NOMO-1 treated with DMSO at 0.1 percent for 48 hours (cell line): ENCODE measurements around the gene RABAC1.
A peak's percentile ranks its signal among the peaks of the same experiment; 100 is the strongest.

ENCODE experiments used
- DNase-seq: peaks from one replicate; lab custom pipeline; 2025; ENCODE audit not compliant: unreplicated experiment; lab: John Stamatoyannopoulos, UW

RABAC1 gene

DNA sequence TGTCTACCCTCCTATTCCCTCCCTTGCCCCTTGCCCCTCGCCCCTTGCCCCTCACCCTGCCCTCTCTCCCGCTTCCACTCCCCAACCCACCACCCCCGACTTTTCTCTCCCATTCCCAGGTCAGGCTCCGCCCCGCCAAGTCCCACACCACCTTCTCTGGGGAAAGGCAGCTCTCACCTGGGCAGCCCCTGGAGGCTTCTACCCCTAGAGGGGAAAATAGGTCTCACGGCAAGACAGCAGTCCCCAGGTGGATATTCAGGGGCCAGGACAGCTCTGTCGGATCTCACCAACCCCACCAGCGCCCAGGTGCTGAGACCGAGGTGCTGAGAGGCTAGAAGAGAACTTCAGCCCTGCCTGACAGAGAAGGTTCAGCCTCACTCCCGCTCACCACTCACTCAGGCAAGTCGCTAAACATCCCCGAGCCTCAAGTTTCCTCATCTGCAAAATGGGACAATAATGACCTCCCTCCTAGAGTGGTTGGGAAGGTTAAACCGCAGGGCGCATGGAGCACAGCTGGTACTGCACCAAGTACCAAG, 29.5 kb downstream of the RABAC1 start:
- DNase-seq = no peak

DNA sequence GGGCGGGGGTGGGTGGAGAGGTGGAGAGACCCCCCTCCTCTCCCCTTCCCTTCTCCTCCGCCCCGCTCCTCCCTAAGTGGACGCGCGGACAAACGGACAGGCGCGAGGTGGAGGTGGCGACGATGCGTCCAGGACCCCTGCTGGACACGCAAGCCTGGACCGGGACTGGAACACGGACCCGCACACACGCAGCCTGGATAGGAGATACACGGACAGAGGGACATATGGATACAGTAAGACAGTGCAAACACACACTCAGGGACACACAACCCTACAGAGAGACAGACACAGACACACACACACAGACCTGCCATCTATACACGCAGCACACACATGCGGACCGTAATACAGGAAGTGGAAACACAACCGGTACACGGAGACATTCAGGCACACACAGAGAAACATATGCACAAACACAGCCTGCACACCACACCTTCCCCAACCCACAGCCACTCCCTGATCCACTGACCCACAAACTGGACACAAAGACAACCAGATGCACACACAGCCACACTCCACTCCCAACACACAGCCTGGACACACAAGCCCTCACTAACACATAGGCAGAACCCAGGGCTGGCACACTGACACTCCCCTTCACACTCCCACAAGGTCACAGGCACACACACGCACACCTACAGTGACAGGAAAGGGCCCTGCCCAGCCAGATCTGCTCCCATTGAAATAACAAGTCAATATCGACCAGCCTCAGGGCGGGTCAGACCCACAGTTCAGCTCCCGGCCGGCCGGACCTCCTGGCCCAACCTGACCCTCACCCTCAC, 30.2 kb downstream of the RABAC1 start:
- DNase-seq = peak; percentile 52

DNA sequence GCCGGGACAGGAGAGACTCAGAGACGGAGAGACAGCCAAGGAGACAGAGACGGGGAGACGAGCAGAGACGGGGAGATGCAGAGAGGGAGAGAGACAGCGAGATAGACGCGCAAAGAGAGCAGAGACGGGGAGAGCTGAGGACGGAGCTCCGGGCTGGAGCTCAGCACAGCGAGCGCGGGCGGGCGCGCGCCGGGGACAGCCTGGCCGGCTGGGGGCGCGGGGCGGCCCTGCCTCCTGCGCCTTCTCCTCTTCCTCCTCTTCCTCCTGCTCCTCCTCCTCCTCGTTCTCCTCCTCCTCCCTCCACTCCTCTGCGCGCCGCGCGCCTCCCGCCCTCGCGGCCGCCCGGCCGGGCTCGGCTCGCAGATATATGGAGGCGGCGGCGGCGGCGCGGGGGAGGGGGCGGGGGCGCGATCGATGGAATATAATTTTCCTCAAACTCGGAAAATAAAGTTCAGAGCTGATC, 30.9 kb downstream of the RABAC1 start, which contains the start of gene ERFL:
TSS of gene ERFL (minus strand) at position 229 of the 463 bp plus-strand sequence. CDS start 15,530 bp downstream, outside the sequence.
- DNase-seq = peak; percentile 14

DNA sequence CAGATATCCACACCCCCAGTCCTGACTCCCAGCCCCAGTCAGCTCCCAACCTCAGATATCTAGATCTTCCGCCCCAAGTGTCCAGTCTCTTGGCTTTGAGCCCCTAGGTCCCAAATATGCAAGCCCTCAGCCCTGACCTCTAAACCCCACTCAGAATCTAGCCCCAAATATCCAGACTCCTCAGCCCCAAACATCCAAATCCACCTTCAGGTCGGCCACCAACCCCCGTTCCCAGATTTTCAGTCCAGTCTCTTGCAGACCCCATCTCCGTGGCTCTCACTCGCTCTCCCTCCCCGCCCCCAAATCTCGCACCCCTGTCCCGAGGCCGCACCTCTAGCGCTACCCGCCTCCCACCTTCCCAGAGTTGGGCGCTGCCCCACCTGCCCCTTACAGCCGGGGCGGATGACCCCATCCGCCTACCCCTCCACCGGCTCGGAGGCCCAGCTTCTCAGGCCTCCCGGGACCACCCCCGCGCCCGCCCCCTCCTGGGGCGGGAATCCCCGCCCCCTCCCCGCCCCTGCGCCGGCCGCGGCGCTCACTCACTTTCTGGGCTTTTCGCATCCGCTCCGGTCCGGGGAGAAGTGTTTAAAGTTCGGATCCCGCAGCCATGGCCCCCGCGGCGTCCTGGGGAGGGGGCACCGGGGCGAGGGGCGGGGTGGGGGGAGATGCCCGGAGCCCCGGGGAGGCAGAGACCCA, 31.5 kb downstream of the RABAC1 start:
- no peak for DNase-seq

DNA sequence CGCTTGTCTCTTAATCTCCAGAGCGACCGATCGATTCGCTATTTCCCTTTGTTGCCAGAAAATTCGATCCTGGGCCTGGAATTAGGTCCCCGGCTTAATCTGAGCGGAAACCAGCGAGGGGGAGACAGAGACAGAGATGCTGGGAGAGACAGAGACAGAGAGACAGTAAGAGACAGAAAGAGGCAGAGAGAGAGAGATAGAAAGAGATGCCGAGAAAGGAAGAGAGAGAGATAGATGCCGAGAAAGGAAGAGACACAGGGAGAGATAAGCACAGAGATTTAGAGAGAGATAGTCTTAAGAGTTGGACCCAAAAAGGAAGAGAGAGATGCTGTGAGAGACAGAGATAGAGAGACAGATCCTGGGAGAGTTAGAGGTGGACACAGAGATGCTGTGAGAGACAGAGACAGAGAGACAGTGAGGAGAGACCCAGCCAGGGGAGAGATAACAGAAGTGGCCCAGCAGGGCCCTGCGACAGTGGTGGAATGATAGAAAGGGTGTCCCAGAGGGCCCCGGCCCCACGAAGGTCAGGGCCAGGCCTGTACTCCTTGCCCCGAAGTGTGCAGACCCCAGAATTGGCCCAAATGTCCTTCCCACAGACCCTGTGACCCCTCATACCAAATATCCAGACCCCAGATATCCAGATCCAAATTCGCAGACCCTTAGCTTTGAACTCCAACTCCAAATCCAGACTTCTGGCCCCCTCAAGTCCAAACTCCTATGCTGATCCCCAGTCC, 32.2 kb downstream of the RABAC1 start:
- no peak for DNase-seq

DNA sequence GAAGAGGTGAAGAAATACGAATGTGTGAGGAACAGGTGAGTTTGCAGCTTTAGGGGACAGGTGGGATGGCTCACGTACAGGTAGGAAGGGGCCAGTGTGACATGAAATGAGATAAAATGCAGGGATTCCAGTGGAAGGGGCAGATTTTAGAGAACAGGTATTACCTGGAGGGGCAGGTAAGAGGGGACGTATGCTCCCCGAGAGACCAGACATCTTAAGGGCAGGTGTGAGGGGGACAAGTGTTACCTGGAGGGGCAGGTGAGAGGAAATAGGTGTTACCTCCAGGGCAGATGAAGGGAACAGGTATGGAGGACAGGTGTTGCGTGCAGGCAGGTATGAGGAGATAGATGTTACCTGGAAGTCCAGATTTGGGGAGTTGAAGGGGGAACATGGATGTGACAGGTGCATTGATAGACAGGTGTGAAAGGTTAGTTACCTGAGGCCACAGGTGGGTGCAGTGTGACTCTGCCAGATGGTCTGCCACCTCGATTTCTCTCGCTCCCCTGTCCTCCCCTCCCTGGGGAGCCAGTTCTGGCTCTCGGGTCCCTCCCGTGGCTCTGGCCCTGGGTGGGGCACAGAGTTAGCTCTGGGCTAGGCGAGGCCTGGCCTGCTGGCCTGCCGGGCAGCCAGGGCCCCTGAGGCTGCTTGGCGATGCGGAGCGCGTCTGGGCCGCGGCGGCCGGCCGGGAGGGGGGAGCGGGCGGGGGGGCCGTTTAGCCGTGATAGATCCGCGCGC, 32.9 kb downstream of the RABAC1 start:
- DNase-seq = no peak

DNA sequence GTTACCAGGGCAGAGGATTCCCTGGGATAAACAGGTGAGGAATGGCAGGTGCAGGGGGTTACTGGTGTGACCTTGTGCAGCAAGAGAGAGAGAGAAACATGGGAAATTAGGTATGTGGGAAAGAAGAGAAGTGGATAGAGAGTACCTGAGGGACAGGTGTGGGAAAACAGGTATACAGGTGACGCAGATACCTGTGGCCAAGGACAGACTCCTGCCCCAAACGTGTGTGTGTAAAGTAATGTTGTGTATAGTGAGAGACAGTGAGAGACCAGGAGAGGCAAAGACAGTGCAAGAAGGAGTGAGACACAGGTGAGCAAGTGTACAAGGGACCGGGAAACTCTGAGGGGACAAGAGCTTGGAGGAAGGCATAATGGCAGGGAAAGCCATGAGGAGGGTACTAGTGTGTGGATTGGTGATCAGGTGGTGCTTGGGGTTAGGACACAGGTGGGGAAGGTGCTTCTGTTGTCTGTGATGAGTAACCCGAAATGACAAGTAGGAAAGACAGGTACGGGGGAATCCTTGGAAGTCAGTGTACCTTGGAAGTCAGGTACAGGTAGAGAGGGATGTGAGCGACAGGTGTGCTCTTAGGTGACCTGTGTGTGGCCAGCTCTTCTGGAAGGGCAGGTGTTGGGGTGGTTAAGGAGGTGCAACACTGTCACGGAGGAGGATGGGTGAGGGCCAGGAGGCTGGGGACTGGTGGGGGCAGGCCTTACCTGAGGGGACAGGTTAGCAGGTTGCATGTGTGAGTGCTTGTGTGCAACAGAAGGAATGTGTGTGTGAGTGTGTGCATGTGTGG, 33.7 kb downstream of the RABAC1 start:
- no peak for DNase-seq

DNA sequence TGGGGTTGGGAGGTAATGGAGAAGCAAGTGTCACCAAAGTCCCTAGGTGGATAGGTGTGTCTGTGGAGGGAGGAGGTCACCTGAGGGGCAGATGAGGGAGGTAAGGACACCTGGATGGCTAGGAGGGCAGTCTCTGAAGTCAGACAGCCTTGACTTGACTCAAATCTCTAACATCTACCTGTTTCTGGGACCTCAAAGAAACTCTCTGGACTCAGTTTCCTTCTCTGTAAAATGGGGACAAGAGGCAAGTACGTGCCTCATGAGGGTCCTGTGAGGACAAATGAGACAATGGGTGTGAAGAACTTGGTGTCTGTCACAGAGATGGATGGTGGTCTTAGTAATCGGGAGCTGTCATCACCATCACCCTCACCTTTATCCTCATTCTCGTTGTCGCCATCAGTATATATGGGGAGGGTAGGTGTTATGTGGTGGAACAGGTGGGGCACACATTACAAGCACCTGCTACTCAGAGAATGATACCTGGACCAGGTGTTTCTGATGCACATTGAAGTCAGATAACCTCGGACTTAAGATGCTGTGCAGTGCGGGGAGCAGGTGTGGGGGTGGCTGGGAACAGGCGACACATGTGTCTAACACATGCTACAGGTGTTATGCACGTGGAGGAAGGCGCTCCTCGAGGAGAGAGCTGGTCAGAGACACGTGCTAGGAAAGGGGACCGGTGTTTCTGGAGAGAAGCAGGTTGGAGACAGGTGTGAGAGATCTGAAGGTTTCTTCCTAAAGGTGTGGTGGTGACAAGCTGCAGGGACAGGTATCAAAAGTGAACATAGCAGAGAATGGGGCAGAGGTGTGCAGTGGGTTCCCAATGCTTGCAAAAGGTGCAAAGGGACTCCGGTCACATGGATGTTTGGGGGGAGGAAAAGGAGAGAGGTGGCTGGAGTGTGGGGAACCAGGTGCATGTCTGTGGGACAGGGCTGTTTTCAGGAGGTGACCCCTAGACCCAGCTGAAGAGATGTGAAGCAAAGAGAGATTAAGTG, 34.7 kb downstream of the RABAC1 start:
- DNase-seq = no peak

- DNase-seq = no peak
Measured at GRCh38 chr19:41923045-41923788, 35.9 kb downstream of the RABAC1 start.

DNA sequence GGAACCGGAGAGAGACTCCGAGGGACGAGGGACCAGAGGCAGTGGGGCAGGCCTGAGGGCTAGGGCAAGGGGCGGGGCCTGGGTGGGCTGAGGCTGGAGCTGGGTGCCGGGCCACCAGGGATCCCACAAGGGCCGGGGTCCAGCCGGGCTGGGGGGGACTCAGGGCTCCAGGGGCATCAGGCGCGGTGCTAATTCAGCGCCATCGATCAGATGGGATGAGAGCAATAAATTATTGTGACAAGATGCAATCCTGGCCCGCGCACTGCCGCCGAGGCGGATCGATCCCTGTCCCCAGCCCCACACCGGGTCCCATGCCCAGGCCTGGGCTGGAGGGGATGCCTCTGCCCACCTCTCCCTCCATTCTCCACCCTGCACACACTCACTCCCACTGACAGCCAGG, 36.5 kb downstream of the RABAC1 start:
- no peak for DNase-seq

GRCh38 chr19:41921577-41922576, 37.2 kb downstream of the RABAC1 start:
- no peak for DNase-seq

- DNase-seq = peak; percentile 7
Measured at GRCh38 chr19:41920882-41921576, 38.1 kb downstream of the RABAC1 start.

DNA sequence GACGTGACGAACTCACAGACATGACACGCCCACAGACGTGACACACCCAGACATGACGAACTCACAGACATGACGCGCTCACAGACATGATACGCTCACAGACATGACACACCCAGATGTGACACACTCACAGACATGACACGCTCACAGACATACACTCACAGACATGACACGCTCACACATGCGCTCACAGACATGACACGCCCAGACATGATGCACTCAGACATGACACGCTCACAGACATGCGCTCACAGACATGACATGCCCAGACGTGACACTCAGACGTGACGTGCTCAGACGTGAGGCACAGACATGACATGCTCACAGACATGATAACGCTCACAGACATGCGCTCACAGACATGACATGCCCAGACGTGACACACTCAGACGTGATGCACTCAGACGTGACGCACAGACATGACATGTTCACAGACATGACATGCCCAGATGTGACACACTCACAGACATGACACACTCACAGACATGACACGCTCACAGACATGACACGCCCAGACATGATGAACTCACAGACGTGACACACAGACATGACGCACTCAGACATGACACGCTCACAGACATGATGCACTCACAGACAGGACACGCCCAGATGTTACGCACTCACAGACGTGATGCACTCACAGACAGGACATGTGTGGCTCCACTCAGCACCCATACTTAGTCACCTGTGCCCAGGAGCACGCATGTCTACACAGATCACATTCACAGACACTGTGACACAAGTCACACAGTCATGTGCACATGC, 39.0 kb downstream of the RABAC1 start:
- no peak for DNase-seq

- DNase-seq = no peak
Measured at GRCh38 chr19:41918653-41919244, 40.4 kb downstream of the RABAC1 start.

- DNase-seq = no peak
Measured at GRCh38 chr19:41918095-41918494, 41.0 kb downstream of the RABAC1 start.
